Fibroblast of lung (primary cell): ENCODE data around the gene PTPN23. TPM values are rescaled to one million over a fixed set of nuclear protein-coding genes. Genes with fewer than 3 reads are reported as not detected.

Source experiments
- DNase-seq, 2 donors: peaks; one replicate each; pipeline versions ENCODE4 v3.0.0 to v3.0.0-alpha.2; 2010; ENCODE audit warnings: low read depth in 2 of 2
- H2AFZ ChIP-seq: 2 replicates; pipeline ENCODE4 v1.5.1; 2012; ENCODE audit warnings: low read length, control low read depth, inconsistent platforms
- H3K27ac ChIP-seq: 2 replicates; pipeline ENCODE4 v1.5.1; 2011; ENCODE audit warnings: low read length, control low read depth; ENCODE audit not compliant: insufficient read depth
- H3K27me3 ChIP-seq: 2 replicates; pipeline ENCODE4 v1.5.1; 2011; ENCODE audit warnings: mild to moderate bottlenecking, low read length; ENCODE audit not compliant: control insufficient read depth, insufficient read depth
- H3K36me3 ChIP-seq: 2 replicates; pipeline ENCODE4 v1.5.1; 2011; ENCODE audit warnings: low read length; ENCODE audit not compliant: control insufficient read depth, insufficient read depth
- H3K4me1 ChIP-seq: 2 replicates; pipeline ENCODE4 v1.5.1; 2011; ENCODE audit warnings: low read length; ENCODE audit not compliant: control insufficient read depth, insufficient read depth; ENCODE audit errors: extremely low read depth
- H3K4me2 ChIP-seq: 2 replicates; pipeline ENCODE4 v1.5.1; 2011; ENCODE audit warnings: low read length, control low read depth; ENCODE audit not compliant: insufficient read depth; ENCODE audit errors: extremely low read depth
- H3K4me3 ChIP-seq, 4 experiments: fragments of 200-600 bp in 1 of 4; sonication (generic) in 1 of 4; replicated peaks in 1 of 4; 2 replicates each; pipeline ENCODE4 v1.5.1; 2011 to 2016; ENCODE audit warnings: low read length in 4 of 4, low read depth in 3 of 4, mild to moderate bottlenecking in 3 of 4, control low read depth in 2 of 4, inconsistent platforms in 1 of 4, mixed read lengths in 1 of 4; ENCODE audit not compliant: insufficient read depth in 1 of 4; ENCODE audit errors: control extremely low read depth in 1 of 4
- H3K79me2 ChIP-seq: 2 replicates; pipeline ENCODE4 v1.5.1; 2012; ENCODE audit warnings: mild to moderate bottlenecking, low read length, inconsistent platforms; ENCODE audit not compliant: control insufficient read depth, insufficient read depth
- H3K9ac ChIP-seq: 2 replicates; pipeline ENCODE4 v1.5.1; 2011; ENCODE audit warnings: mild to moderate bottlenecking, low read length, control low read depth; ENCODE audit not compliant: insufficient read depth
- H3K9me3 ChIP-seq: 2 replicates; pipeline ENCODE4 v1.5.1; 2012; ENCODE audit warnings: low read depth, low read length; ENCODE audit not compliant: control insufficient read depth, insufficient read depth
- H4K20me1 ChIP-seq: 2 replicates; pipeline ENCODE4 v1.5.1; 2011; ENCODE audit warnings: low read length; ENCODE audit not compliant: control insufficient read depth, insufficient read depth; ENCODE audit errors: extremely low read depth
- EZH2 ChIP-seq: IDR thresholded peaks from 2 replicates; pipeline ENCODE4 v1.5.1; 2012; ENCODE audit warnings: low read length, control low read depth, mild to moderate bottlenecking; ENCODE audit errors: missing control alignments
- polyA plus RNA-seq, 2 donors: library from polyadenylated mRNA; depleted of rRNA in 1 of 2; stranded (reverse) in 1 of 2; unstranded in 1 of 2; fragments of >200 nt; gene quantifications; 2 replicates each; pipeline ENCODE4 v1.2.1, GENCODE V29; 2011 to 2012; ENCODE audit warnings: missing spikeins in 1 of 2
- total RNA-seq: library from RNA; depleted of rRNA; stranded (reverse); fragments of >200 nt; gene quantifications from 2 replicates; pipeline ENCODE4 v1.2.1, GENCODE V29; 2014
- TF ChIP-seq, protein P1 (sequence below), 2 donors: IDR thresholded peaks in 1 of 2; conservative IDR thresholded peaks in 1 of 2; 1 replicate in 1 of 2; 2 replicates in 1 of 2; pipeline ENCODE4 v1.5.1; 2011 to 2012; ENCODE audit warnings: low read length in 2 of 2, control low read depth in 1 of 2, inconsistent platforms in 1 of 2, low read depth in 1 of 2, mild to moderate bottlenecking in 1 of 2

The PTPN23 gene
- total and polyA plus RNA-seq, 2 donors (not counting 1 experiment from before 2014, with no cell fraction given), result 1.5 to 19.7 TPM

DNA sequence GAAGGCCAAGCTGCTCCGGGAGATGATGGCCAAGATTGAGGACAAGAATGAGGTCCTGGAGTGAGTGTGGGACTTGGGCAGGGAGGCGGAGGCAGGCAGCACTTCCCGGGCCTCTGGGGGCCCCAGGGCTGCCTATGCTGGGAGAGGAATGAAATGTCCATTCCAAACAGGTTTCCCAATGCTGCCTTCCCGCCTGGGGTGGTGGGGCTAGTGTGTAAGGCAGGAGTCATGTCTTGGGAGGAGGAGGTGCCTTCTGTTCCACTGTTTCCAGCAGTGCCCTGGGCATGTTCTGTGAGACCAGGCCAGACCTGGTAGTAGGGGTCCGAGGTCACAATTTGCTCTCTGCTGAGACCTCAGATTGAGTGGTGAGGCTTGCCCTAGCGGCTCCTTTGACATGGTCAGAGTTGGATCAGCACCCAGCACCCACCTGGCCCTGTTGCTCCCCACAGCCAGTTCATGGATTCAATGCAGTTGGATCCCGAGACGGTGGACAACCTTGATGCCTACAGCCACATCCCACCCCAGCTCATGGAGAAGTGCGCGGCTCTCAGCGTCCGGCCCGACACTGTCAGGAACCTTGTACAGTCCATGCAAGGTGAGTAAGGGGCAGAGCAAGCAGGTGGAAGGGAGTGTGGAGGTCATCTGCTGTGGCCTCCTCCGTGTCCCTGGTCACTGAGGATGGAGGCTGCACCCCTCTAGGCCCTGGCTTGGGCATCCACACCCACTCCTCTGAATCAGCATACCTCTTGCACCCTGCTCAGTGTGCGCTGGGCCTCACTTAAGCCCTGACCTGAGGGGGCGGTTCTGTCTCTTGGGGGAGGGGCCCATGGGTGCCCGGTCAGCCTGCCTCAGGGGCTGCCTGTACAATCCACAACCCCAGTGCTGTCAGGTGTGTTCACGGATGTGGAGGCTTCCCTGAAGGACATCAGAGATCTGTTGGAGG, 27.3 kb downstream of the PTPN23 start:
- Histone ChIP-seq H3K4me3 (no peak overlapping the region), H3K9me3 (no peaks in the 10 kb centered on the region), H2AFZ (no peak overlapping the region), H3K4me2 (no peak overlapping the region), H3K27me3 (no peaks in the 10 kb centered on the region), H3K36me3 (peaks cover 42% of the 10 kb centered on the region), H3K27ac (no peak overlapping the region), H3K79me2 (peaks cover 3% of the 10 kb centered on the region), H3K9ac (no peak overlapping the region), H3K4me1 (no peaks in the 10 kb centered on the region), H4K20me1 (no peaks in the 10 kb centered on the region)
- DNase-seq, result no peak
- TF ChIP-seq, protein P1, sequence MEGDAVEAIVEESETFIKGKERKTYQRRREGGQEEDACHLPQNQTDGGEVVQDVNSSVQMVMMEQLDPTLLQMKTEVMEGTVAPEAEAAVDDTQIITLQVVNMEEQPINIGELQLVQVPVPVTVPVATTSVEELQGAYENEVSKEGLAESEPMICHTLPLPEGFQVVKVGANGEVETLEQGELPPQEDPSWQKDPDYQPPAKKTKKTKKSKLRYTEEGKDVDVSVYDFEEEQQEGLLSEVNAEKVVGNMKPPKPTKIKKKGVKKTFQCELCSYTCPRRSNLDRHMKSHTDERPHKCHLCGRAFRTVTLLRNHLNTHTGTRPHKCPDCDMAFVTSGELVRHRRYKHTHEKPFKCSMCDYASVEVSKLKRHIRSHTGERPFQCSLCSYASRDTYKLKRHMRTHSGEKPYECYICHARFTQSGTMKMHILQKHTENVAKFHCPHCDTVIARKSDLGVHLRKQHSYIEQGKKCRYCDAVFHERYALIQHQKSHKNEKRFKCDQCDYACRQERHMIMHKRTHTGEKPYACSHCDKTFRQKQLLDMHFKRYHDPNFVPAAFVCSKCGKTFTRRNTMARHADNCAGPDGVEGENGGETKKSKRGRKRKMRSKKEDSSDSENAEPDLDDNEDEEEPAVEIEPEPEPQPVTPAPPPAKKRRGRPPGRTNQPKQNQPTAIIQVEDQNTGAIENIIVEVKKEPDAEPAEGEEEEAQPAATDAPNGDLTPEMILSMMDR (conservative IDR thresholded peaks at IDR 0.05 in 1 of 2, IDR thresholded peaks at IDR 0.05 in 1 of 2; ENCODE audit: low read depth in 1 of 2, low read length in 2 of 2), result no peak
- TF ChIP-seq EZH2, result no peak

DNA sequence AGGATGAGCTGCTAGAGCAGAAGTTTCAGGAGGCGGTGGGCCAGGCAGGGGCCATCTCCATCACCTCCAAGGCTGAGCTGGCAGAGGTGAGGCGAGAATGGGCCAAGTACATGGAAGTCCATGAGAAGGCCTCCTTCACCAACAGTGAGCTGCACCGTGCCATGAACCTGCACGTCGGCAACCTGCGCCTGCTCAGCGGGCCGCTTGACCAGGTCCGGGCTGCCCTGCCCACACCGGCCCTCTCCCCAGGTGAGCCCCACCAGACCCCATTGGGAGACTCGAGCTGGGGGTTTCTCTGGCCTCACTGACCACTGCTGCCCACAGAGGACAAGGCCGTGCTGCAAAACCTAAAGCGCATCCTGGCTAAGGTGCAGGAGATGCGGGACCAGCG, 28.0 kb downstream of the PTPN23 start:
- no peak overlapping the region for H3K4me2 ChIP-seq
- peaks cover 46% of the 10 kb centered on the region for H3K36me3 ChIP-seq
- TF ChIP-seq, protein P1 (conservative IDR thresholded peaks at IDR 0.05 in 1 of 2, IDR thresholded peaks at IDR 0.05 in 1 of 2; ENCODE audit: low read depth in 1 of 2, low read length in 2 of 2), result no peak
- no peak for TF ChIP-seq EZH2
- H3K9ac ChIP-seq, result no peak overlapping the region
- H3K27me3 ChIP-seq, result no peaks in the 10 kb centered on the region
- no peak for DNase-seq
- no peaks in the 10 kb centered on the region for H4K20me1 ChIP-seq
- no peak overlapping the region for H2AFZ ChIP-seq
- H3K4me3 ChIP-seq, result no peak overlapping the region
- peaks cover 3% of the 10 kb centered on the region for H3K79me2 ChIP-seq
- H3K27ac ChIP-seq, result no peak overlapping the region
- H3K9me3 ChIP-seq, result no peaks in the 10 kb centered on the region
- no peaks in the 10 kb centered on the region for H3K4me1 ChIP-seq

DNA sequence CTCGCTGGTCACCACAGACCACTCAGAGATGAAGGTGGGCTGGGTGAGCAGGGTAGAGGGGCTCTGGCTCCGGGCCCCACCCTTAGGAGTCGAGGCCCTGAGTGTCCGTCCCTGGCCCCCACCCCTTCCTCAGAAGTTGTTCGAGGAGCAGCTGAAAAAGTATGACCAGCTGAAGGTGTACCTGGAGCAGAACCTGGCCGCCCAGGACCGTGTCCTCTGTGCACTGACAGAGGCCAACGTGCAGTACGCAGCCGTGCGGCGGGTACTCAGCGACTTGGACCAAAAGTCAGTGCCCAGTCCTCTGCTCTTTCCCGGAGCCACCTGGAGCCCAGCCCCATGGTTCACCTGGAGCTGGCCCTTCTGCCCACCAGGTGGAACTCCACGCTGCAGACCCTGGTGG, 28.5 kb downstream of the PTPN23 start:
- Histone ChIP-seq H3K79me2 (peaks cover 3% of the 10 kb centered on the region), H2AFZ (no peak overlapping the region), H3K9me3 (no peaks in the 10 kb centered on the region), H3K4me1 (no peaks in the 10 kb centered on the region), H3K4me3 (no peak overlapping the region), H3K27me3 (no peaks in the 10 kb centered on the region), H3K36me3 (peaks cover 51% of the 10 kb centered on the region), H4K20me1 (no peaks in the 10 kb centered on the region), H3K9ac (no peak overlapping the region), H3K4me2 (no peak overlapping the region), H3K27ac (no peak overlapping the region)
- no peak for TF ChIP-seq EZH2
- DNase-seq, result no peak
